ENCODE results near the gene MPEG1. TPM values are rescaled to one million over a fixed set of nuclear protein-coding genes. Genes with fewer than 3 reads are reported as not detected.

The MPEG1 gene
- total and polyA plus RNA-seq, 2 of the 13 experiments (the other 11 are each of a cell fraction or from before 2014, with no cell fraction given): not detected

DNA sequence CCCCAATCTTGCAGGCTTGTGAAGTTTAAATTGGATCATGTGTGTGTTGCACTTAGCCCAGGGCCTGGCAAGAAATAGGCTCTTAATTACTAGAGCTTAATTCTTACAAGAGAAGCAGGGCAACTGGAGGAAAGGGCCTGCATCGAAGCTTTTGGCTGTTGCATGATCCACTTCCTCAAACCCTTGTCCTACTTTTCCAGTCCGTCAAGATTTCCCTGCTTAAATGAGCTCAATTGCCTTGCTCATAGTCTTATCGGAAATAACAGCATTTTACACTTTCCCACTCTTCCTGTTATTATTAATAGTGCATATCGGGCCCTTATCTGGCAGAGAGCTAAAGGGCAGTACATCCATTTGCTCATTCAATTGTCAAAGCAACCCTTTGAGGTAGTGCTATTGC is 22.7 kb downstream of the MPEG1 start:
- in situ Hi-C loops (cut with HindIII; ENCODE audit: extremely low pct_ligation_motif_present, low pct_unique_long_range_greater_than_20kb): loop anchor here (25.0 kb wide), 1 partner anchor 497 kb away; no protein-coding TSS in a partner anchor
- H3K27ac ChIP-seq (ENCODE audit: extremely low read length, insufficient read depth, low read length): no peak overlapping the region
- no peaks in the 10 kb centered on the region for H4K20me1 ChIP-seq (ENCODE audit: insufficient read depth, low read length)
- H3K27me3 ChIP-seq (ENCODE audit: control insufficient read depth in 1 of 2, insufficient read depth in 2 of 2, low read length in 2 of 2): no peaks in the 10 kb centered on the region
- POLR2A ChIA-PET: no interaction called here
- H3K9me3 ChIP-seq (ENCODE audit: low read length): no peaks in the 10 kb centered on the region
- H3K36me3 ChIP-seq (replicated peaks in 1 of 2; ENCODE audit: control insufficient read depth in 1 of 2, insufficient read depth in 2 of 2, low read length in 2 of 2): peaks cover 3 to 6% of the 10 kb centered on the region in 2 experiments; a peak in 2 of 5 replicates
- ATAC-seq (no peak), DNase-seq (ENCODE audit: low spot score) (no peak), FAIRE-seq (no peak)
- TF ChIP-seq ZMYM4 (CRISPR knock-in tag; IDR thresholded peaks at IDR 0.05): no peak
- TF ChIP-seq ZBTB20 (CRISPR knock-in tag; IDR thresholded peaks at IDR 0.05; ENCODE audit: borderline replicate concordance, low read depth): no peak
- no peak for TF ChIP-seq IRF2 (CRISPR knock-in tag; IDR thresholded peaks at IDR 0.05)
- TF ChIP-seq ZNF761 (CRISPR knock-in tag; conservative IDR thresholded peaks at IDR 0.05): no peak
- TF ChIP-seq, protein P1, sequence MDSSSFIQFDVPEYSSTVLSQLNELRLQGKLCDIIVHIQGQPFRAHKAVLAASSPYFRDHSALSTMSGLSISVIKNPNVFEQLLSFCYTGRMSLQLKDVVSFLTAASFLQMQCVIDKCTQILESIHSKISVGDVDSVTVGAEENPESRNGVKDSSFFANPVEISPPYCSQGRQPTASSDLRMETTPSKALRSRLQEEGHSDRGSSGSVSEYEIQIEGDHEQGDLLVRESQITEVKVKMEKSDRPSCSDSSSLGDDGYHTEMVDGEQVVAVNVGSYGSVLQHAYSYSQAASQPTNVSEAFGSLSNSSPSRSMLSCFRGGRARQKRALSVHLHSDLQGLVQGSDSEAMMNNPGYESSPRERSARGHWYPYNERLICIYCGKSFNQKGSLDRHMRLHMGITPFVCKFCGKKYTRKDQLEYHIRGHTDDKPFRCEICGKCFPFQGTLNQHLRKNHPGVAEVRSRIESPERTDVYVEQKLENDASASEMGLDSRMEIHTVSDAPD (CRISPR knock-in tag; IDR thresholded peaks at IDR 0.05): no peak
- no TSS peak for BruUV-seq (replicated peaks)
- H3K4me1 ChIP-seq (ENCODE audit: insufficient read depth, low read length): peaks cover 30% of the 10 kb centered on the region
- CTCF ChIA-PET (ENCODE audit: low intra/inter-chr PET ratio, low total read pairs): no interaction called here
- no peaks in the 10 kb centered on the region for H3K79me2 ChIP-seq (ENCODE audit: insufficient read depth, low read length)
- intact Hi-C loops (cut with micrococcal nuclease; ENCODE audit: unreplicated experiment): no loop called here
- H2AFZ ChIP-seq (ENCODE audit: low read length): no peak overlapping the region
- H3K4me2 ChIP-seq (ENCODE audit: low read depth, low read length): no peak overlapping the region
- no peak overlapping the region for H3K4me3 ChIP-seq (replicated peaks in 1 of 3; ENCODE audit: insufficient read depth in 1 of 3, low read depth in 2 of 3, low read length in 3 of 3)
- 93% methylated on average over 4 of the region's 4 CpGs for WGBS (ENCODE audit: low lambda C conversion rate)
- no peak overlapping the region for H3K9ac ChIP-seq (ENCODE audit: insufficient read depth, low read depth, low read length)

DNA sequence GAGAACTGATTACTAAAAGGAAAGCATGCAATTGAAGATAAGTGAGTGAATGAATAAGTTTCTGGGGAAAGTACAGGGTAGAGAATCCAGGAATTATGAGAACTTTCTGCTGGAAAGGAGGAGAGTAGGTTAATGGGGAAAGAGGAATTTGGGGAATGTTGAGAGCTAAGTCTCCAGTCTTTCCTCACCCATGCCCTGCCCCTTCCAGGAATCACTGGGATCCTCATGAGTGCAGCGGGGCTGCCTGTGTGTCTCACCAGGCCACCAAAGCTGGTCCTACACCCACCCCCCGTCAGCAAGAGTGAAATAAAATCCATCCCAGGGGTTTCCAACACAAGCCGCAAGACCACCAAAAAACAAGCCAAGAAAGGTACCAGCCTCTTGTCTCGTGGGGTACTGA is 23.8 kb downstream of the MPEG1 start:
- Histone ChIP-seq H3K9me3 (ENCODE audit: low read length) (no peaks in the 10 kb centered on the region), H3K9ac (ENCODE audit: insufficient read depth, low read depth, low read length) (no peak overlapping the region), H3K4me2 (ENCODE audit: low read depth, low read length) (no peak overlapping the region), H3K27ac (ENCODE audit: extremely low read length, insufficient read depth, low read length) (no peak overlapping the region), H3K36me3 (replicated peaks in 1 of 2; ENCODE audit: control insufficient read depth in 1 of 2, insufficient read depth in 2 of 2, low read length in 2 of 2) (peaks cover 3 to 4% of the 10 kb centered on the region in 2 experiments; a peak in 2 of 5 replicates), H3K4me3 (replicated peaks in 1 of 3; ENCODE audit: insufficient read depth in 1 of 3, low read depth in 2 of 3, low read length in 3 of 3) (no peak overlapping the region), H3K4me1 (ENCODE audit: insufficient read depth, low read length) (peaks cover 30% of the 10 kb centered on the region), H3K79me2 (ENCODE audit: insufficient read depth, low read length) (no peaks in the 10 kb centered on the region), H2AFZ (ENCODE audit: low read length) (no peak overlapping the region), H3K27me3 (ENCODE audit: control insufficient read depth in 1 of 2, insufficient read depth in 2 of 2, low read length in 2 of 2) (no peaks in the 10 kb centered on the region), H4K20me1 (ENCODE audit: insufficient read depth, low read length) (no peaks in the 10 kb centered on the region)
- ATAC-seq (no peak), DNase-seq (ENCODE audit: low spot score) (no peak), FAIRE-seq (no peak)
- ChIA-PET POLR2A (no interaction called here), CTCF (ENCODE audit: low intra/inter-chr PET ratio, low total read pairs) (interaction anchor here (4.1 kb wide), 1 partner anchor 17 kb away, joined by 45 read pairs; the partner anchor contains the start of gene DTX4)
- in situ Hi-C loops (cut with HindIII; ENCODE audit: extremely low pct_ligation_motif_present, low pct_unique_long_range_greater_than_20kb) (loop anchor here (25.0 kb wide), 1 partner anchor 498 kb away; no protein-coding TSS in a partner anchor), intact Hi-C loops (cut with micrococcal nuclease; ENCODE audit: unreplicated experiment) (no loop called here)
- no TSS peak for BruUV-seq (replicated peaks)
- 100% methylated on average over 2 of the region's 4 CpGs for WGBS (ENCODE audit: low lambda C conversion rate)
- TF ChIP-seq RFX5 (IDR thresholded peaks at IDR 0.05; ENCODE audit: low read depth, low read length): no peak
- TF ChIP-seq DR1 (CRISPR knock-in tag; IDR thresholded peaks at IDR 0.05): no peak
- no peak for TF ChIP-seq PRPF4 (IDR thresholded peaks at IDR 0.05; ENCODE audit: low read depth, low read length, poor library complexity, severe bottlenecking)
- TF ChIP-seq, protein P2, sequence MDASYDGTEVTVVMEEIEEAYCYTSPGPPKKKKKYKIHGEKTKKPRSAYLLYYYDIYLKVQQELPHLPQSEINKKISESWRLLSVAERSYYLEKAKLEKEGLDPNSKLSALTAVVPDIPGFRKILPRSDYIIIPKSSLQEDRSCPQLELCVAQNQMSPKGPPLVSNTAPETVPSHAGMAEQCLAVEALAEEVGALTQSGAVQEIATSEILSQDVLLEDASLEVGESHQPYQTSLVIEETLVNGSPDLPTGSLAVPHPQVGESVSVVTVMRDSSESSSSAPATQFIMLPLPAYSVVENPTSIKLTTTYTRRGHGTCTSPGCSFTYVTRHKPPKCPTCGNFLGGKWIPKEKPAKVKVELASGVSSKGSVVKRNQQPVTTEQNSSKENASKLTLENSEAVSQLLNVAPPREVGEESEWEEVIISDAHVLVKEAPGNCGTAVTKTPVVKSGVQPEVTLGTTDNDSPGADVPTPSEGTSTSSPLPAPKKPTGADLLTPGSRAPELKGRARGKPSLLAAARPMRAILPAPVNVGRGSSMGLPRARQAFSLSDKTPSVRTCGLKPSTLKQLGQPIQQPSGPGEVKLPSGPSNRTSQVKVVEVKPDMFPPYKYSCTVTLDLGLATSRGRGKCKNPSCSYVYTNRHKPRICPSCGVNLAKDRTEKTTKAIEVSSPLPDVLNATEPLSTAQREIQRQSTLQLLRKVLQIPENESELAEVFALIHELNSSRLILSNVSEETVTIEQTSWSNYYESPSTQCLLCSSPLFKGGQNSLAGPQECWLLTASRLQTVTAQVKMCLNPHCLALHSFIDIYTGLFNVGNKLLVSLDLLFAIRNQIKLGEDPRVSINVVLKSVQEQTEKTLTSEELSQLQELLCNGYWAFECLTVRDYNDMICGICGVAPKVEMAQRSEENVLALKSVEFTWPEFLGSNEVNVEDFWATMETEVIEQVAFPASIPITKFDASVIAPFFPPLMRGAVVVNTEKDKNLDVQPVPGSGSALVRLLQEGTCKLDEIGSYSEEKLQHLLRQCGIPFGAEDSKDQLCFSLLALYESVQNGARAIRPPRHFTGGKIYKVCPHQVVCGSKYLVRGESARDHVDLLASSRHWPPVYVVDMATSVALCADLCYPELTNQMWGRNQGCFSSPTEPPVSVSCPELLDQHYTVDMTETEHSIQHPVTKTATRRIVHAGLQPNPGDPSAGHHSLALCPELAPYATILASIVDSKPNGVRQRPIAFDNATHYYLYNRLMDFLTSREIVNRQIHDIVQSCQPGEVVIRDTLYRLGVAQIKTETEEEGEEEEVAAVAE (CRISPR knock-in tag; IDR thresholded peaks at IDR 0.05; ENCODE audit: borderline replicate concordance): no peak
- no peak for TF ChIP-seq ZNF44 (CRISPR knock-in tag; IDR thresholded peaks at IDR 0.05)
- TF ChIP-seq ZNF333 (CRISPR knock-in tag; IDR thresholded peaks at IDR 0.05; ENCODE audit: borderline replicate concordance): no peak
- TF ChIP-seq KDM3A (CRISPR knock-in tag; IDR thresholded peaks at IDR 0.05; ENCODE audit: low read depth): no peak
- no peak for TF ChIP-seq ZNF75D (CRISPR knock-in tag; IDR thresholded peaks at IDR 0.05; ENCODE audit: borderline replicate concordance)

Measured in HepG2 (cell line).